NCI-H2171 (cell line): ENCODE results near the gene PTPN18.
"Not testable (repeated sequence)": the region's sequence is repeated elsewhere in the genome, so short reads cannot be mapped to it uniquely, and the experiment has no call there.

ENCODE experiments used
- DNase-seq: peaks from one replicate; lab custom pipeline; 2025; lab: John Stamatoyannopoulos, UW

PTPN18 gene

DNA sequence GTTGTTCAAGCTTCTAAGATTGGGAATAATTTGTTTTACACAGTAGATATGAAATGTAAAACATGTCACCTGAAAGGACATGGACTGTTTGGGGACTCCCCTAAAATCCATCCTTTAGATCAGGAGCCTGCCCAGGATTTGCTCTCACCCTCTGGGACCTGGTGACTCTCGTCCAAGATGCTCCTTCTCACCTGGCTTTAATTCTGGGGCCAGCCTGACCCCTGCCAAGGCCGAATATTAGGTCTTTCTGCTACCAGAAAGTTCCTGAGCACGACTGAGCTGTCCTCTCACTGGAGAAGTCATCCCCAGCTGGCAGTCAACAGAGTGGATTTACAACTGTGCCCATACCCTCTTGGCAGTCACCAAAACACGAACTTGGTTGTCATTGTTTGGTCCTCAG lies 25.3 kb downstream of the PTPN18 start:
- no peak for DNase-seq

DNA sequence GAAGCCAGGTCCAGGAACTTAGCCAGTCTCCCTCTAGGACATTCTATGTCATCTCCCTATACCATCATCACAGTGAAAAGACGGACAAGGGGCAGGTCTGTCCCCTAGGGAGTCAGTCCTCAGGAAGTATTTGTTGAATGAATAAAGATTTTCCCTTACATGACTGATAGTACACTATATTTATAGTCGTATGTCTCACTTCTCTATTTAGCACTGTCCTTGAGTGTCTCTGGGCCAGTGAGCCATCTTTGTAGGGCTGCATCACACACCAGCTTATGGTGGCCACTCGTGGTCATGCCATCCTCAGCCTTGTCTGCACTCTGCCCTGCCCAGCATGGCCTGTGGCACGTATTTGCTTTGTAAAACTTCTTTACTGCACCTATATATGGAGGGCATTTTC lies 25.8 kb downstream of the PTPN18 start:
- DNase-seq = no peak

- no peak for DNase-seq
These were observed 26.6 kb downstream of the PTPN18 start for GRCh38 chr2:130382313-130382917.

DNA sequence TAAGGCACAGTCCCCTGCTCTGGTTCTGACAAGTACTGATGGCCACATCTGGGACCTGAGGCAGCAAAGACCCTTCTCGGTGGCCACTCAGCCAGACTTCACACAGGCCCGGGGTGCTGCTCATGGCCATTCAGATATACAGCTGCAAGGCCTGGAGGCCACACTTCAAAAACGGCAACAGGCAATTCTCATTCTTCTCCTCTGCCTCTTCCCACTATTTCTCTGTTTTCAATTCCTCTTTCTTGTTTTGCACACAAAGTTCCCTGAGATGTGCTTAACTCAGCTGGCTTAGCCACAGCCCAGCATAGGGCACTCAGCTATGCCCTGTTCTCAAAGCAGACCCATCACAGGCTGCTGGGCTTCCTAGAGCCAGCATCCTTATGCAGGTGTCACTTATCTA lies 29.9 kb downstream of the PTPN18 start:
- DNase-seq = no peak

GRCh38 chr2:130387071-130387400 lies 31.2 kb downstream of the PTPN18 start:
- no peak for DNase-seq

DNA sequence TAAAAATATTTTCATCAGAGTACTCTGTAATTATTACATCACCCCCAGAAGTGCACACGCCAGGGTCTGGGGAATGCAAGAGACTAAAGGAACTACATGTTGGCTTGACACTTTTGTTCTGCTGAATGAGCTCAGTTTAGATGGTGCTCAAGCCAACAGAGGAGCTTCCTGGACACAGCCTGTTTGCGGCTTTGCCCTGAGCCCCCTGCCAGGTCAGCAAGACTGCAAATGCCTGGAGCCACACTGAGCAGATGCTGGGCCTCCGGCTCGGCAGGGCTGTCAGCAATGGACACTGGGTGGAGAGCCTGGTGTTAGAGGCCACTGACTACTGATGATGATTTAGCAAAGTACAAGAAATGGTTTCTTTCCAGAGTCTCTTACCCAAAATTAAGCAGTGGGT lies 31.9 kb downstream of the PTPN18 start:
- DNase-seq = no peak

DNA sequence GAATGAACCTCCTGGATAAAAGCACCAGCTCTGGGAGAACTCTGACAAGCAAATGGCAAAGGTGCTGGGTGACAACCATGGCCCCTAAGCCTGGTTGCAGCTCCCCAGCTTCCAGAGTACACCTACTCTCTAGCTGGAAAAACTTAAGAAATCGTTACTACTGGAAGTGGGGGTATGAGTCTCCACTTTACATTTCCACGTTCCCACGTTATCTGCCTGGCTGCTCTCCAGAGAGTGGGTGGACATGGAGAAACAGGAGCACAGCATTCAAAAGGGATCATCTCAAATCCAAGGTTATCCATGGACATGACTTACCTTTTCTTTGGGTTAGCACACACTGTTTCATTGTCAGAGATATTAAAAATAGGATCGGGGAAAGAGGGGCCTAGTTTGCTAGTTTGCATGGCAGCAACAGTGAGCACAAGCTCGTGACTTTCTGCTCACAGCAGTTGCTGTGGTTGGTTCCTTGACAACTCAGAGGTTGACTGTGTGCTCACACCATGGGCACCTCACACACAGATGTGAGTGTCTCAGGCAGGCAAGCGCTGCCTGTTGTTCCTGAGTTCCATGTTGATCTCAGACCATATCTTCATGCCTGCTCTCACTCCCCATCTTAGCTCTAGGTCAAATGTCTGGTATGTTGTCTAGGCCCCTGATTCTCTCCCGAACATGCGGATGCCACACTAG lies 32.5 kb downstream of the PTPN18 start:
- DNase-seq = no peak

DNA sequence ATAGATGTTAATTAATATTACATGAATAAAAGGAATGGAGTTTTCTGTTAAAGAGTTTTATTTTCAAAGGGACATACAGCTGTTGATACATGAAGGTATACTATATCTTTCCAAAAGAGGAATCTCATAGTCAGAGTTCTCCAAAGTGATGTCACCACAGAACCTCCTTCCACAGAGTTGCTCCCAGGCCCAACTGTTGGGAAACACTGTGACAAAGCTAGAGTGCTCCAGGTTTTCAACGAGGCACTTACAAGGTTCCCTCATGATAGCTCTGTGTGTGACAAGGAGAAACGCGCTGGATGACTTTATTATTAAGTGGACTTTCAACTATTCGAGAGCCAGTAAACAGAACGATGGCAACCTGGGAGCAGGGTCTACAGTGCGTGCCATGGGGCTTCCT lies 33.5 kb downstream of the PTPN18 start:
- no peak for DNase-seq

- no peak for DNase-seq
These were observed 33.9 kb downstream of the PTPN18 start for GRCh38 chr2:130389783-130390182.

DNA sequence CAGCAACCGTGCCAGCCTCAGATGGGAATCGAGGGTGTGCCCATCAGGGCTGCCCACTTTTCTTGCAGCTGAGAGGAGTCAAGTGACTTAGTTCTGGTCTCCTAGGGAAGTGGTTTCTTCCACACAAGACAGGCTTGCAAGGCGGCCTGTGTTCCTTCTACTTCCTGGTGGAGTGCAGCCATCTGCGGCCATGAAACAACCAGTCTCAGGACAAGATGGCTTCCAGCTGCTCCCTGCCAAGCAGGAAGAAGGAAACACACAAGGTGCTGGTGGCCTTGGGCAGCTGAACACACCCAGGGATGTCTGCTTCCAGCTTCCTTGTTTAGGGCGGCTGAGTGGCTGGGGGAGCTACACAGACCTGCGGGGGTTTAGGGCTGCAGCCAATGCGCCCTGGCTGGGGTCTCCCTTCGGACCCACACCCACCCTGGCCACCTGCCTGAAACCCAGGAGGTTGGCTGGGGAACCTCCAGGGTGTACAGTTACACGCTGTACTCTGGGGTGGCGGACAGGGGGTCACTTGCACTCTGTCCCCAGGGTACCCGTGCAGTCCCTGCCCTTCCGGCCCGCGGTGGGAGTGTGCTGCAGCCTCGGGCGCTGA lies 34.7 kb downstream of the PTPN18 start:
- DNase-seq = no peak

DNA sequence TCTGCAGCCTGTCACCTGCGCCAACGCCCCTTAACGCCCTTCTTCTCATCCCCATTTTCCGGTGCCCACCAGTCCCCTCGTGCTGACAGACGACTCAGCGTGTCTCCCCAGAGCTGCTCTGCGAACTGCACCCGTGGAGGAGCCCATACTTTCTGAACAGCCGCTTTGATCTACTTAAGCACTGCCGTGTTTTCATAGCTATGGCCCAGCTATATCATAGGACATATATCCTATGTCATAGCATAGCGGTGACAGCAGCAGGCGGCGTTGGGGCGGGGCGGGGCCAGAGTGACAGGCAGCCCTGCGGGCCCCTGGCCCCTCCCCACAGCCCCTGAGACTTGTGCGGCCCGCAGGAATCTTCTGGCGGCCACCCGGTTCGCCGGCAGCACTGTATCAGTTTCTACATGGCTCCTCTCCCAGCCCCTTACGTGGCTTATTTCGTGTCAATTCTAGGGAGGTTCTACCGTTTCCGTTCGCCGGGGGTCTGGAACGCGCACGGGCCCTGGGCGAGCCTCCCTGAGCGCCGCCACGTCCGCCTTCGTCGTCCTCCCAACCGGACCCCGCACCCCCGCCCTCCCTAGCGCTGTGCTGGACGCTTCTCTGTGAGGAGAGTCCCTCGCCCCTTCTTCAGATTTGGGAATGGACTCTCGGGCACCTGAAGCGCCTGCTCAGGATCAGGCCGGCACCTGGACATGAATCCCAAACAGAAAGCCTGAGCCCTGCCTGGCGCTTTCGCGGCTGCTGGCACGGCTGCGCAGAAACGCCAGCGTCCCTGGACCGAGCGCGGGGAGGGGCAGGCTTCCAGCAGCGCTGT lies 35.4 kb downstream of the PTPN18 start:
- peak; percentile 61 for DNase-seq

- peak; percentile 14 for DNase-seq
These were observed 36.2 kb downstream of the PTPN18 start for GRCh38 chr2:130391872-130392670.

DNA sequence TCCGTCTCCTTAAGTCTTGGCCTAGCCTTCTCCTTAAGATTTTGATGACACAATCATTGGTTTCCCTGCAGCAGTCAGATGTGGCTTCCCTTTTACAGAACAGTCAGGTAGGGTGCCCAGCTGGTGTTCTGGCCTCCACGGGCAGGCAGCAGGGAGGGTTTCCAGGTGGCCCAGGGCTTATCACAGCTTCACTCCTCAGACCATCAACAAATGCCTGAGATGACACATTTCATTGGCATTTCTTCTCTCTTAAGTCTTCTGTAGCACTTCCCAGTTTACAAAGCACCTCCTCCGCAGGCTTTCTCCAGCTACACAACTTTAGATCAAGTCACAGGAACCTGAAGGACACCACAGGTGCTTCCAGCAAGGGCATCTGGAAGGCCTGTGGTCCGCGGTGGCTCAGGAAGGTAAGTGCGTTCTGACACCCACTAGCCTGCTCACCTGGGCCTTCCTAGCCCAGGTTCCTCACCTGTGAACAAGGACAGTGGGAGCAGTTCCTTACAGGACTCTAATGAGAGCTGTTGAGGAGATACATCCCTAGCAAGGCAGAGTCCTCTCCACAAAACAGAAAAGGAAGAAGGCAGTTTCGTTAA lies 37.6 kb downstream of the PTPN18 start:
- DNase-seq = no peak

DNA sequence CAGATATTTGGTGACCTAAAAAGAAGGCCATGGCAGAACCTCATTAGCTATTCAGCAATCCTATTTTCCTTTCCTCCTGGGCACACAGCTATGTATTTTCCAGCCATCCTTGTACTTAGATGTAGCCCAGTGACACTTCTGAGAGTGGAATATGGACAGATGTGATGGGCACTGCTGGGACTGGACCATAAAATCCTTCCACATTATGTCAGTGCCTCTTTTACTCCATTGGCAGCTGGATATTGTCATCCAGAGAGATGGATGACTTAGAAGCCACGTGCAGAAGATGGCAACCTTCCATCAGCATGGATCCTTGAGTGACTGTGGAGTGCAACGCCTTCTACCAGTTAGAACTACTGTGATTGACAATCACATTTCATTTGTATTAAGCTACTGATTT lies 50.4 kb downstream of the PTPN18 start:
- not testable (repeated sequence) for DNase-seq

DNA sequence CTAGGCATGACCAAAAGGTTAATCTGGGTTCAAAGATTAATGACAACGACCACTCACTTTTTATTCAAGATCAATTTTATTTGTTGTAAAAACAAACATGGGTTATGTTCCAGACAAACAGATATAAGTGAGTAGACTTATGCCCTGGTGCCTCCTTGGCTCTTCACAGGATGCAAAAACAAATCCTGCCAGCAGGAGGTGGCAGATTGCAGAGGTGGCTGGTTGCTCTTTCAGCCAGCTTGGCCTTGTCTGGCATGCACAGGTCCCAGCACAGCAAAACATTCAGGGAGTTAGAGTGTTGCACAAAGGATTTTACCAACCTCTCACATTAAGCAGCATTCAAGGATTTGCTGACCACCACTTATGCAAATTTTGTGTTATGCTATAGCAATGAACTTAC lies 60.8 kb downstream of the PTPN18 start:
- DNase-seq = not testable (repeated sequence)

DNA sequence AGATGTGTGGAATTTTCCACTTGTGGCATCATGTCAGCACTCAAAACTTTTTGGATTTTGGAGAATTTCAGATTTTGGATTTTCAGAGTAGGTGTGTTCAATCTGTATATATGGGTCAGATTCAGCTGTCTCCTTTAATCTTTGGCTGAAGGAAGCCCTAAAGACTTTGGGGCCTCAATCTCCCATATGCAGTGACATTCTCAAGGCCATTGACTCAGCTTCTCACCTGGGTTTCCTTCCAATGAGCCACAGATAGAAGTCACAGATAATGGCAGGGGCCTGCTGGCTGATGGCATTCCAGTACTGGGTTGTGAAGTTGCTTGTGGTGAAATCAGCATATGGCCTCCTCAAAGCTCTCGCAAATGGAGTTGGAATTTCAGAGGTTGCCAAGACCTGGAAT lies 63.0 kb downstream of the PTPN18 start:
- DNase-seq = not testable (repeated sequence)
